Psoas muscle (tissue), 8 donors: ENCODE results near the gene GID4. TPM values are rescaled to one million over a fixed set of nuclear protein-coding genes. Genes with fewer than 3 reads are reported as not detected.

ENCODE experiments used
- ATAC-seq, 4 donors: fragments of 200-7000 bp; cut with Tn5 transposase; one replicate each; pipeline ENCODE4 v1.9.1; 2020; ENCODE audit warnings: moderate library complexity in 3 of 4, mild to moderate bottlenecking in 2 of 4
- DNase-seq, 2 donors: peaks; one replicate each; pipeline ENCODE4 v3.0.0-alpha.2; 2020
- H3K27ac ChIP-seq: fragments of 200-600 bp; one replicate; pipeline ENCODE4 v1.8.0; 2022
- H3K27me3 ChIP-seq, 3 donors: fragments of 200-600 bp in 1 of 3; one replicate each; pipeline versions ENCODE4 v1.6.1 to v1.8.0; 2013 to 2022; ENCODE audit warnings: low read length in 2 of 3, mild to moderate bottlenecking in 2 of 3, moderate library complexity in 1 of 3; ENCODE audit not compliant: insufficient read depth in 3 of 3
- H3K36me3 ChIP-seq, 2 donors: fragments of 200-600 bp in 1 of 2; one replicate each; pipeline versions ENCODE4 v1.6.1 to v1.8.0; 2013 to 2022; ENCODE audit warnings: low read depth in 1 of 2, mild to moderate bottlenecking in 1 of 2, moderate library complexity in 1 of 2; ENCODE audit not compliant: insufficient read depth in 1 of 2
- H3K4me1 ChIP-seq: fragments of 200-600 bp; one replicate; pipeline ENCODE4 v1.8.0; 2022
- H3K4me3 ChIP-seq: fragments of 200-600 bp; one replicate; pipeline ENCODE4 v1.8.0; 2022; ENCODE audit warnings: mild to moderate bottlenecking
- H3K9me3 ChIP-seq: fragments of 200-600 bp; one replicate; pipeline ENCODE4 v1.8.0; 2022
- WGBS, 3 donors: extraction: QIAGEN DNeasy Blood & Tissue Kit; methylation state at CpG; one replicate each; pipeline versions ENCODE4 v1.1.6 to v1.1.7; 2013; 5-methylcytosine and 5-hydroxymethylcytosine counted together
- intact Hi-C, 2 donors: fragments of 100-400 bp; cut with DNase I; formaldehyde crosslinking; loops; one replicate each; pipeline versions ENCODE4 v1.11.0 to v1.14.2; 2022
- long read RNA-seq, 2 donors: library from polyadenylated mRNA; unstranded; transcript quantifications; one replicate each; pipeline ENCODE4 v2.0.0, GENCODE V29; 2021
- polyA plus RNA-seq, 3 donors: library from polyadenylated mRNA; stranded (reverse); fragments of 200-250 nt; gene quantifications; one replicate each; pipeline ENCODE4 v1.2.3, GENCODE V29; 2013
- total RNA-seq, 4 donors: library from RNA; stranded (reverse); fragmentation: NEBNext Ultra II Directional in 2 of 4; extraction: Animal tissue kit (Norgen Biotek cat#: 25700) in 2 of 4; gene quantifications; one replicate each; pipeline versions ENCODE4 v1.2.1 to v1.2.4, GENCODE V29; 2021 to 2023
- TF ChIP-seq, protein P1 (sequence below): fragments of 200-600 bp; IDR thresholded peaks from one replicate; pipeline ENCODE4 v1.8.0; 2022; ENCODE audit warnings: antibody characterized with exemption
- donor health status: healthy with polysubstance abuse.
- donor health status: DM: no; HTN: no; CAD: no; lungs with moderate emphysema.
- donor health status: Bipolar disorder and iron deficiency.
- donor health status: healthy.
- donor health status: DM: yes; HTN: yes; CAD: no.
- donor health status: DM: no; HTN: no; CAD: no.
- donor health status: DM: no; HTN: no; CAD: no.
- donor health status: DM: yes; HTN: yes; CAD: no.

GID4 gene
- total RNA-seq (10 to 100 TPM; 22.4 to 39.6 (median 38.5) TPM), polyA plus RNA-seq (10 to 100 TPM; 10.8 to 55.2 (median 20.0) TPM)
- long read RNA-seq, donor 1, full-length matches to known transcripts, result 9 of 15 reads
- long read RNA-seq, donor 1, partial matches to known transcripts, result 2 of 15 reads
- long read RNA-seq, donor 1, other reads (novel, unspliced or antisense), result 4 of 15 reads
- long read RNA-seq, donor 2, full-length matches to known transcripts, result 12 of 20 reads
- long read RNA-seq, donor 2, partial matches to known transcripts, result 0 of 20 reads
- long read RNA-seq, donor 2, other reads (novel, unspliced or antisense), result 8 of 20 reads

DNA sequence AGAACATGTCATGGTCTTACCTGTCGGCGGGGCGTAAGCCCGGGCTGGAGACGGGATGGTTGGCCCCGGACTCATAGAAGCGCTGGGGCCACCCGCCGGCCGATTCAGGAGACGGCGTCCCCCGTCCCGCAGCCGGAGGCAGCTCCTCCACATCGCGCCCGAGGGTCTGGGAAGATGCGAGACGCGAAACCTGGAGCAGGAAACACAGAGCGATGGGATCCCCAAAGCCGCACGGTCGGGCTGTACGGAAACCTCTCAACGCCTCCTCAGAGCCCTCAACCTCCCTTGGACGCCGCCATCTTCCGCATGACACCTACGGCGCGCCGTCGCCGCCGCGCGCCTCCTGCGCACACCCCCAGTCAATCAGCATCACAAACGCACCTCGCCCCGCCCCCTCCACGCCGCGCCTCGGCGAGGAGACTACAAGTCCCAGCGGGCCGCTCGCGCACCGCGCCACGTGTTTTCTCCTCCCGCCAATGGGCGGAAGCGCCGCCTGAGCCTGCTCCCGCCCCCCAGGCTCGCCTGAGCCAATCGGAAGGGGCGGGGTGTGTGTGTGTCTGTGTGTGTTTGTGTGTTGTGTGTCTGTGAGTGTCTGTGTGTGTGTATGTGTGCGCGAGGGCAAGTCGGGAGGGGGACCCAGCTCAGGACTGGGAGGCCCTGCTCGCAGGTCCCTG is at the start of gene GID4, which contains the start of gene ATPAF2:
Gene GID4 (plus strand): TSS at position 548 of the 674 bp plus-strand sequence. CDS start 57 bp downstream, at position 605.
Gene ATPAF2 (minus strand): TSS at position 308 of the 674 bp plus-strand sequence. CDS start 155 bp downstream, at position 153.
- DNase-seq, result peak; percentile 100
- peak; percentile 93 to 94 (median 93) for ATAC-seq
- Histone ChIP-seq H3K4me1 (peaks cover 39% of the 10 kb centered on the region), H3K27ac (peak within 1 kb of the TSS; percentile 90), H3K36me3 (no peaks in the 10 kb centered on the region), H3K9me3 (no peaks in the 10 kb centered on the region), H3K27me3 (no peaks in the 10 kb centered on the region), H3K4me3 (peak within 1 kb of the TSS; percentile 90)
- TF ChIP-seq, protein P1, sequence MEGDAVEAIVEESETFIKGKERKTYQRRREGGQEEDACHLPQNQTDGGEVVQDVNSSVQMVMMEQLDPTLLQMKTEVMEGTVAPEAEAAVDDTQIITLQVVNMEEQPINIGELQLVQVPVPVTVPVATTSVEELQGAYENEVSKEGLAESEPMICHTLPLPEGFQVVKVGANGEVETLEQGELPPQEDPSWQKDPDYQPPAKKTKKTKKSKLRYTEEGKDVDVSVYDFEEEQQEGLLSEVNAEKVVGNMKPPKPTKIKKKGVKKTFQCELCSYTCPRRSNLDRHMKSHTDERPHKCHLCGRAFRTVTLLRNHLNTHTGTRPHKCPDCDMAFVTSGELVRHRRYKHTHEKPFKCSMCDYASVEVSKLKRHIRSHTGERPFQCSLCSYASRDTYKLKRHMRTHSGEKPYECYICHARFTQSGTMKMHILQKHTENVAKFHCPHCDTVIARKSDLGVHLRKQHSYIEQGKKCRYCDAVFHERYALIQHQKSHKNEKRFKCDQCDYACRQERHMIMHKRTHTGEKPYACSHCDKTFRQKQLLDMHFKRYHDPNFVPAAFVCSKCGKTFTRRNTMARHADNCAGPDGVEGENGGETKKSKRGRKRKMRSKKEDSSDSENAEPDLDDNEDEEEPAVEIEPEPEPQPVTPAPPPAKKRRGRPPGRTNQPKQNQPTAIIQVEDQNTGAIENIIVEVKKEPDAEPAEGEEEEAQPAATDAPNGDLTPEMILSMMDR, result no peak
- 0 to 1% (median 1%) methylated on average over 59 to 67 of the region's 67 CpGs for WGBS, 3 donors
- intact Hi-C loops, result loop anchor here (5.0 to 10.0 kb wide), 5 partner anchors 114 to 354 kb away; partner anchors contain the start of gene RAI1 (in 1 of the 2)

DNA sequence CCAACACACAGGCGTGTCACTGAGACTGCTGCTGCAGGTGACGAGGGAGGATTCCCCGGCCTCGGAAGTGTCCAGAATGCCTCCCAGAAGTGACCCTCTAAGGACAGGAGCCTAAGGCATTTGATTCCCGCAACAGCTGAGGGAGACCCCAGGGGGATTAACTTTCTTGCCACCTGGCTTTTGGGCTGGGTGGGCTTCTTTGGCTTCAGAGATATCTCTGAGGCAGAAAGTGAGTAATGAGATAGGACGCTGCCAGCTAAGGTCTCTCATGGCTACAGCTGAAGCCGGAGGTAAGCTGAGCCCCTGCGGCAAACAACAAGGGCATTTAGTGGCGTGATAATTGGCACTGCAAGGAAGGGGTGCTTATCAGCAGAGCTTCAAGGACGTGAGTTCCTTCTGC is 49.6 kb upstream of the GID4 start:
- Histone ChIP-seq H3K9me3 (no peaks in the 10 kb centered on the region), H3K27ac (peak overlapping the region; percentile 71), H3K27me3 (no peaks in the 10 kb centered on the region), H3K4me1 (peaks cover 21% of the 10 kb centered on the region), H3K36me3 (no peaks in the 10 kb centered on the region), H3K4me3 (no peak overlapping the region)
- TF ChIP-seq, protein P1, result no peak
- WGBS, 3 donors, result 65 to 92% (median 71%) methylated on average over 10 of the region's 10 CpGs
- ATAC-seq (no peak), DNase-seq (no peak)
- intact Hi-C loops, result loop anchor here (5.0 kb wide), 1 partner anchor 43 kb away; no protein-coding TSS in a partner anchor

DNA sequence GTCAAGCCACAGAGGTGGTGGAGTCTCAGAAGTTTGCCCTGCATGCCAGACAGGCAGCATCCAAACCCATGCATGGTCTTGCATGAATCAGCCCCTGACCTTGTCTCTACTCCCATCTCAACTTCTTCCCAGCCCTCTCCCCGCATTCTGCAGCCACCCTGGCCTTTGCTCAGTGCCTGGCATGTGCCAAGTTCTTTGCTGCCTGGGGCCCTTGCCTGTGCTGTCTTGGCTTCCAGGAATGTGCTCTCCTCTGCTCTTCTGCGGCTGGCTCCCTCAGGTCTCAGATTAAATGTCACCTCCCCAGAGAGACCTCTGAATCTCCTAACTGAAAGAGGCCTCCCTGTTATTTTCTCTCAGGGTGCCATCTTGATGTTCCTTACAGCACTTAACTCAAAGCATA is 48.9 kb upstream of the GID4 start:
- no peaks in the 10 kb centered on the region for H3K36me3 ChIP-seq
- no peak for DNase-seq
- H3K27me3 ChIP-seq, result no peaks in the 10 kb centered on the region
- peaks cover 21% of the 10 kb centered on the region for H3K4me1 ChIP-seq
- H3K9me3 ChIP-seq, result no peaks in the 10 kb centered on the region
- H3K4me3 ChIP-seq, result no peak overlapping the region
- peak overlapping the region; percentile 71 for H3K27ac ChIP-seq
- TF ChIP-seq, protein P1, result no peak
- 23 to 45% (median 30%) methylated on average over 2 of the region's 2 CpGs for WGBS, 3 donors
- intact Hi-C loops, result loop anchor here in 1 of 2 donors (5.0 kb wide), 1 partner anchor 42 kb away; no protein-coding TSS in a partner anchor
- ATAC-seq, result peak; percentile 48 to 81 (median 73)

DNA sequence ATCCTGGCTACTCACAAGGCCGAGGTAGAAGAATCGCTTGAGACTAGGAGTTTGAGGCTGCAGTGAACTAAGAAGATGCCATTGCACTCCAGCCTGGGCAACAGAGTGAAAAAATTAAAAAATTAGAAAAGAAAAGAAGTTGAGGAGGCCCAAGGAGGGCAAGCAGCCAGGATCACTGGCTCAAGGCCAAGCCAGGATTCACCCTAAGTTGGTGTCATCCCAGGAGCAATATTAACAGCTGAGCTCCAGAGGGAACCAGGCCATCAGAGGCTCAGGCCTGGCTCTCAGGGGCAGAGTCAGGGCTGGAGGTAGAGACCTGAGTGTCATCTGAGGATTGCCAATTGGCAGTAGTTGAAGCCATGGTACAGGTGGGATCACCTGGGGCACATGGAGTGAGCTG is 45.8 kb upstream of the GID4 start:
- no peaks in the 10 kb centered on the region for H3K27me3 ChIP-seq
- peaks cover 21% of the 10 kb centered on the region for H3K4me1 ChIP-seq
- 90 to 92% (median 92%) methylated on average over 2 of the region's 2 CpGs for WGBS, 3 donors
- intact Hi-C loops, result loop anchor here in 1 of 2 donors (5.0 kb wide), 1 partner anchor 39 kb away; no protein-coding TSS in a partner anchor
- H3K36me3 ChIP-seq, result no peaks in the 10 kb centered on the region
- ATAC-seq (no peak), DNase-seq (no peak)
- no peak overlapping the region for H3K27ac ChIP-seq
- H3K4me3 ChIP-seq, result no peak overlapping the region
- H3K9me3 ChIP-seq, result no peaks in the 10 kb centered on the region
- TF ChIP-seq, protein P1, result no peak
